Osteocyte (in vitro differentiated cells): ENCODE measurements around the gene TMC5. TPM values are rescaled to one million over a fixed set of nuclear protein-coding genes. Genes with fewer than 3 reads are reported as not detected.

Experiments
- DNase-seq: peaks from one replicate; pipeline ENCODE4 v3.0.0; 2021; ENCODE audit warnings: mixed read lengths; ENCODE audit not compliant: unreplicated experiment; ENCODE audit errors: extremely low spot score
- H3K27ac Mint-ChIP-seq: one replicate; pipeline ENCODE4 v1.8.0; 2021; ENCODE audit warnings: mild to moderate bottlenecking, mixed read lengths; ENCODE audit not compliant: unreplicated experiment
- H3K27me3 Mint-ChIP-seq: one replicate; pipeline ENCODE4 v1.8.0; 2021; ENCODE audit warnings: mixed read lengths; ENCODE audit not compliant: unreplicated experiment
- H3K36me3 Mint-ChIP-seq: one replicate; pipeline ENCODE4 v1.8.0; 2021; ENCODE audit warnings: mixed read lengths; ENCODE audit not compliant: unreplicated experiment
- H3K4me1 Mint-ChIP-seq: one replicate; pipeline ENCODE4 v1.8.0; 2021; ENCODE audit warnings: mixed read lengths; ENCODE audit not compliant: unreplicated experiment
- H3K4me3 Mint-ChIP-seq: one replicate; pipeline ENCODE4 v1.8.0; 2021; ENCODE audit warnings: mild to moderate bottlenecking, moderate library complexity, mixed read lengths; ENCODE audit not compliant: unreplicated experiment
- H3K9me3 Mint-ChIP-seq: one replicate; pipeline ENCODE4 v1.8.0; 2021; ENCODE audit warnings: mixed read lengths; ENCODE audit not compliant: unreplicated experiment
- total RNA-seq: library from RNA; stranded (reverse); gene quantifications from 2 replicates; pipeline ENCODE4 v1.2.1, GENCODE V29; 2021
- TF ChIP-seq, protein P1 (sequence below): fragments of 200-600 bp; sonication (generic); IDR thresholded peaks from 2 replicates; pipeline ENCODE4 v1.5.0; 2021; ENCODE audit warnings: antibody characterized with exemption, mild to moderate bottlenecking, moderate library complexity

TMC5 gene
- total RNA-seq, 1 donor from 2014 or later, result not detected

DNA sequence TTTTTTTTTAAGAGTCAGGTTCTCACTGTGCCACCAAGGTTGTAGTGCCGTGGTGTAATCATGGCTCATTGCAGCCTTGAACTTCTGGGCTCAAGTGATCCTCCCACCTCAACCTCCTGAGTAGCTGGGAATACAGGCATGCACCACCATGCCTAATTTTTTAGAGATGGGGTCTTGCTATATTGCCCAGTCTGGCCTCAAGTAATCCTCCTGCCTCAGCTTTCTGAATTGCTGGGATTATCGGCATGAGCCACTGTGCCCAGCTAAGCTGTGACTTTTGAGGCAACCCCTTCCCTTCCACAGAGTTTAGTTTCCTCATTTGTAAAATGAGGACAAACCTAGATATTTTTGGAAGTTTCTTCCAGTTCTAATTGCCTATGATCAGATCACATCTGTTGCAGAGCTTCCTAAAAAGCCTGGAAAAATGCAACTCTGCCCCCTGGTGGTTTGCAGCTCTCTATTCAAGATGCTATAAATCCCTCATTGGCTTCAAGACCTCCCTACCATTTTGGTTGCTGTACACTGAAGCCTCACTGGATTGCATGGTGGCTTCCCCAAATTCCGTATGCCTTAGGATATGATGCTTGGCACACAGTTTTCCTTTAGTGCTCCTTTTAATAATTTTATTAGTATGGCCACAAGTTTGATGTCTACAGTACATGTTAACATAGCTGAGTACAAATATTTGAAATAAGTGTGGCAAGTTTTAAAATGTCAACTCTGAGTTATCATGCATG is 84.9 kb downstream of the TMC5 start:
- H3K36me3 Mint-ChIP-seq, result peaks cover 53% of the 10 kb centered on the region
- no peak overlapping the region for H3K4me3 Mint-ChIP-seq
- DNase-seq, result no peak
- H3K27me3 Mint-ChIP-seq, result no peaks in the 10 kb centered on the region
- no peak overlapping the region for H3K27ac Mint-ChIP-seq
- TF ChIP-seq, protein P1, sequence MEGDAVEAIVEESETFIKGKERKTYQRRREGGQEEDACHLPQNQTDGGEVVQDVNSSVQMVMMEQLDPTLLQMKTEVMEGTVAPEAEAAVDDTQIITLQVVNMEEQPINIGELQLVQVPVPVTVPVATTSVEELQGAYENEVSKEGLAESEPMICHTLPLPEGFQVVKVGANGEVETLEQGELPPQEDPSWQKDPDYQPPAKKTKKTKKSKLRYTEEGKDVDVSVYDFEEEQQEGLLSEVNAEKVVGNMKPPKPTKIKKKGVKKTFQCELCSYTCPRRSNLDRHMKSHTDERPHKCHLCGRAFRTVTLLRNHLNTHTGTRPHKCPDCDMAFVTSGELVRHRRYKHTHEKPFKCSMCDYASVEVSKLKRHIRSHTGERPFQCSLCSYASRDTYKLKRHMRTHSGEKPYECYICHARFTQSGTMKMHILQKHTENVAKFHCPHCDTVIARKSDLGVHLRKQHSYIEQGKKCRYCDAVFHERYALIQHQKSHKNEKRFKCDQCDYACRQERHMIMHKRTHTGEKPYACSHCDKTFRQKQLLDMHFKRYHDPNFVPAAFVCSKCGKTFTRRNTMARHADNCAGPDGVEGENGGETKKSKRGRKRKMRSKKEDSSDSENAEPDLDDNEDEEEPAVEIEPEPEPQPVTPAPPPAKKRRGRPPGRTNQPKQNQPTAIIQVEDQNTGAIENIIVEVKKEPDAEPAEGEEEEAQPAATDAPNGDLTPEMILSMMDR, result peak; percentile 79
- H3K9me3 Mint-ChIP-seq, result no peaks in the 10 kb centered on the region
- H3K4me1 Mint-ChIP-seq, result peaks cover 14% of the 10 kb centered on the region

DNA sequence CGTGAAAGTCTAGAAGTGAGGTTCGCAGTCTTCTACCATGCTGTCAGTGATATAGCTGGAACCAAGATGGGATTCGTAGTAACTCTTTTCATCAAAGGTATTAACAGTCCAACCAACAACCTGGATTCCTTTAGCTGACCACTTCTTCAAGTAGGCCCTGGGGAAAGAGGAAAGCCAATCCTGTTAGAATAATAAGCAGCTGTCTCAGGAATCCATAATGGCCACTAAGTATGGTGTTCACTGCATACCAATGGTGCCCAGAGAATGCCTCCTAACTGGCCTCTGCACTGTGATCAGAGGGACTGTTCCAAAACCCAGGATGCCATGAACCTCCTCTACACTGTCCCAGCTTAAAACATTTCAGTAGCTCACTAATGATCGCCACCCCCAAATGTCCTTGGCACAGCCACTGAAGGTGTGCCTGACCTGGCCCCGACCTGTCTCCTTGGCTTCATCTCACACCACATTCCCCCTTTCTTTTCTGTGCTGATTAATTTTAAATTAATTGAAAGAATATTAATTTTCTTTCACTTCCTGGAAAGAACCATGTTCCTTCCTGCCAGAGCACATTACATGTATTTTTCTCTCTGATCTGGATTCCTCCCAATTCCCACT is 85.9 kb downstream of the TMC5 start:
- Mint-ChIP-seq H3K27me3 (no peaks in the 10 kb centered on the region), H3K4me1 (peaks cover 14% of the 10 kb centered on the region)

DNA sequence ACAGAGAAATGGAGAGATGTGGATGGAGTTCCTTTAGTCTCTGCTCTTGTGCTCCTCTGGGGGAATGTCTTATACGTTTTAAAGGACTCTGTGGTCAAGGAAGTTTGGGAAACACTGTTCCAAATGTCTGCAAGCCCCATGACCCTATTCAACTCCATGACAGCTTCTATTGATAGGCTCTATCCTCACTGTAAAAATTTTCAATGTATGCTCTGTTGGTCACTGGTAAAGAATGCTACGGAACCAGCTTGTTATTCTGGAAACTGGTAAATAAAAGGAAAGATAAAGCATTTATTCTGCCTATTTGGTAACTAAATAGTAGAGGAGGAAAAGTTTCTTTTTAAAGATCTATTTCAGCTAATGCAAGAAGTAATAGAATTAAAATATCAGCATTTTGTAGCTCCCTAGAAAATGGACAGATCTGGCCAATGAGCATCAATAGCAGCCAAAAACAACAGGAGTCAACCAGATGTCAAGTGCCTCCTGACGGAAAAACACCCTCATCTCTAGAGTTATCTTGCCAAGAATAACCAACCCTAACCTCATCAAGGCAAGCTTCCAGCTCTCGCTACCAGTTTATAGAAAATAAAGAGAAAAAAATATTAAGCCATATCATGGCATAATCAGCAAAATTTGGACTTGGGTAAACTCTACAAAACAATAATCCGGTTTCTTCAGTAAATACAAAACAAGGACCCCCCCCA is 88.1 kb downstream of the TMC5 start:
- peaks cover 53% of the 10 kb centered on the region for H3K36me3 Mint-ChIP-seq
- no peaks in the 10 kb centered on the region for H3K27me3 Mint-ChIP-seq
- H3K4me1 Mint-ChIP-seq, result peaks cover 14% of the 10 kb centered on the region
- peak overlapping the region; percentile 29 for H3K27ac Mint-ChIP-seq
- TF ChIP-seq, protein P1, result no peak
- DNase-seq, result no peak
- H3K4me3 Mint-ChIP-seq, result no peak overlapping the region
- H3K9me3 Mint-ChIP-seq, result no peaks in the 10 kb centered on the region

More for the DNA sequence above, 85.9 kb downstream of the TMC5 start:
- TF ChIP-seq, protein P1, result no peak
- DNase-seq, result no peak
- Mint-ChIP-seq H3K4me3 (no peak overlapping the region), H3K36me3 (peaks cover 53% of the 10 kb centered on the region), H3K9me3 (no peaks in the 10 kb centered on the region), H3K27ac (no peak overlapping the region)

DNA sequence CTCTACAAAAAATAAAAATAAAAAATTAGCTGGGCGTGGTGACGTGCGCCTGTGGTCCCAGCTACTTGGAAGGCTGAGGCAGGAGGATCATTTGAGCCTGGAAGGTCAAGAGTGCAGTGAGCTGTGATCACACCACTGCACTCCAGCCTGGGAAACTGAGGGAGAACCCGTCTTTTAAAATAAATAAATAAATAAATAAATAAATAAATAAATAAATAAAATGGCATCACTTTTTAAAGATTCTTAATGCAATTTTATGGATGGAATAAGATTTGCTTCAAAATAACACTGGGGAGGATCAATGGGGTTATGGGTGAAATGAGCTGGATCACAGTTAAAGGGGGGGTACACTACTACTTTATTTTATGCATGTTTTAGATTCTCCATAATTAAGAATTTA is 89.3 kb downstream of the TMC5 start:
- no peaks in the 10 kb centered on the region for H3K9me3 Mint-ChIP-seq
- H3K27me3 Mint-ChIP-seq, result no peaks in the 10 kb centered on the region
- TF ChIP-seq, protein P1, result no peak
- H3K27ac Mint-ChIP-seq, result no peak overlapping the region
- peaks cover 14% of the 10 kb centered on the region for H3K4me1 Mint-ChIP-seq
- peaks cover 51% of the 10 kb centered on the region for H3K36me3 Mint-ChIP-seq
- DNase-seq, result no peak
- H3K4me3 Mint-ChIP-seq, result no peak overlapping the region

DNA sequence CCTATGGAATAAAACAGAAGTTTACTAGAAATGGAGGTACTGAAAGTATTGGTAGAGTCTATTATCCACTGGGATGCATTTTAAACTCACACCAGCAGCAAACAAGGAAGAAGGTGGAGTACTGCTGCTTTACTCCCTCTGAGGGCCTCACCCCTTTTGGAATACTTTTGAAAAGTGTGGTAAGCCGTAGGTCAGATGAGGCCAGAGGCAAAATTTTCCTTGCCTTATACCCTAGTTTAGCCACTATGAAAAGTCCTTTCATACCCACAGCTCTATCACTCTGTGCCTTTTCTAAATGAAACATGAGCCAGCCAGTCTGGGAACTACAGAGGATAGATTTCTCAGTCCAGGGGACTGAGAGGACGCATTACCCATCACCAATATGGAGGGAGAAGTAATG is 90.2 kb downstream of the TMC5 start:
- Mint-ChIP-seq H3K27ac (no peak overlapping the region), H3K36me3 (peaks cover 52% of the 10 kb centered on the region), H3K27me3 (no peaks in the 10 kb centered on the region), H3K9me3 (peaks cover 6% of the 10 kb centered on the region), H3K4me3 (no peak overlapping the region), H3K4me1 (peaks cover 14% of the 10 kb centered on the region)
- DNase-seq, result no peak
- TF ChIP-seq, protein P1, result no peak
